PFSK-1 (cell line): ENCODE data around the gene TBCD.

Source experiments
- FOXP2 ChIP-seq: optimal IDR thresholded peaks from 2 replicates; pipeline ENCODE3; 2011; ENCODE audit warnings: borderline replicate concordance, control low read depth, inconsistent platforms; ENCODE audit not compliant: insufficient read depth; ENCODE audit errors: extremely low read length, extremely low read depth
- POLR2AphosphoS5 ChIP-seq: IDR thresholded peaks from 2 replicates; pipeline ENCODE4 v1.6.1; 2012; ENCODE audit warnings: low read depth, mild to moderate bottlenecking, control low read depth, low read length, moderate library complexity
- REST ChIP-seq, 2 experiments: IDR thresholded peaks; 2 replicates each; pipeline versions ENCODE4 v1.6.1 to v1.8.0; 2011 to 2012; ENCODE audit warnings: low read depth in 2 of 2, low read length in 2 of 2, control low read depth in 1 of 2, inconsistent platforms in 1 of 2, mild to moderate bottlenecking in 1 of 2, moderate library complexity in 1 of 2; ENCODE audit not compliant: insufficient read depth in 1 of 2
- SIN3A ChIP-seq: IDR thresholded peaks from 2 replicates; pipeline ENCODE4 v1.6.1; 2012; ENCODE audit warnings: mild to moderate bottlenecking, low read length, moderate library complexity, borderline replicate concordance; ENCODE audit not compliant: insufficient read depth
- TAF1 ChIP-seq: IDR thresholded peaks from 2 replicates; pipeline ENCODE4 v1.6.1; 2012; ENCODE audit warnings: low read length, control low read depth, borderline replicate concordance; ENCODE audit not compliant: insufficient read depth

TBCD gene

GRCh38 chr17:82848022-82848592 is 96.2 kb downstream of the TBCD start:
- TF ChIP-seq TAF1, result no peak

GRCh38 chr17:82849076-82849945 is 97.4 kb downstream of the TBCD start:
- no peak for TF ChIP-seq FOXP2
- TF ChIP-seq SIN3A, result no peak
- TF ChIP-seq REST (IDR thresholded peaks at IDR 0.05; ENCODE audit: insufficient read depth in 1 of 2, low read depth in 2 of 2, low read length in 2 of 2), result no peak
- TF ChIP-seq POLR2AphosphoS5, result no peak
- no peak for TF ChIP-seq TAF1

- no peak for TF ChIP-seq TAF1
Observed at GRCh38 chr17:82851381-82851780, 99.5 kb downstream of the TBCD start.

- TF ChIP-seq SIN3A, result no peak
- TF ChIP-seq POLR2AphosphoS5, result no peak
- no peak for TF ChIP-seq TAF1
- TF ChIP-seq REST (IDR thresholded peaks at IDR 0.05; ENCODE audit: insufficient read depth in 1 of 2, low read depth in 2 of 2, low read length in 2 of 2), result no peak
- no peak for TF ChIP-seq FOXP2
Observed at GRCh38 chr17:82854226-82854625, 102.4 kb downstream of the TBCD start.

GRCh38 chr17:82856361-82856760 is 104.5 kb downstream of the TBCD start:
- no peak for TF ChIP-seq REST (IDR thresholded peaks at IDR 0.05; ENCODE audit: insufficient read depth in 1 of 2, low read depth in 2 of 2, low read length in 2 of 2)
- no peak for TF ChIP-seq SIN3A
- TF ChIP-seq POLR2AphosphoS5, result no peak
- TF ChIP-seq TAF1, result no peak
- no peak for TF ChIP-seq FOXP2

GRCh38 chr17:82858376-82859126 is 106.7 kb downstream of the TBCD start:
- TF ChIP-seq TAF1 (no peak), REST (IDR thresholded peaks at IDR 0.05; ENCODE audit: insufficient read depth in 1 of 2, low read depth in 2 of 2, low read length in 2 of 2) (no peak), POLR2AphosphoS5 (no peak)
